Adipocyte (in vitro differentiated cells): ENCODE data around the gene MAPKAPK3.

Experiments used
- DNase-seq: peaks from one replicate; pipeline ENCODE4 v3.0.0-alpha.2; 2015; ENCODE audit warnings: low read depth
- H3K27me3 ChIP-seq: replicated peaks from 2 replicates; pipeline ENCODE4 v1.7.0; 2013; ENCODE audit warnings: mild to moderate bottlenecking, low read length, moderate library complexity; ENCODE audit not compliant: control insufficient read depth, insufficient read depth
- H3K36me3 ChIP-seq: 2 replicates; pipeline ENCODE4 v1.7.0; 2013; ENCODE audit warnings: low read length, mild to moderate bottlenecking, moderate library complexity; ENCODE audit not compliant: control insufficient read depth, insufficient read depth, severe bottlenecking
- H3K4me1 ChIP-seq: 2 replicates; pipeline ENCODE4 v1.7.0; 2013; ENCODE audit warnings: mild to moderate bottlenecking, low read length, moderate library complexity; ENCODE audit not compliant: control insufficient read depth, insufficient read depth
- H3K4me3 ChIP-seq: 2 replicates; pipeline ENCODE4 v1.7.0; 2013; ENCODE audit warnings: mild to moderate bottlenecking, low read length, moderate library complexity
- H3K9ac ChIP-seq: 2 replicates; pipeline ENCODE4 v1.7.0; 2013; ENCODE audit warnings: mild to moderate bottlenecking, low read length, moderate library complexity
- H3K9me3 ChIP-seq: 2 replicates; pipeline ENCODE4 v1.7.0; 2013; ENCODE audit warnings: mild to moderate bottlenecking, low read length, moderate library complexity; ENCODE audit not compliant: control insufficient read depth

MAPKAPK3 gene

DNA sequence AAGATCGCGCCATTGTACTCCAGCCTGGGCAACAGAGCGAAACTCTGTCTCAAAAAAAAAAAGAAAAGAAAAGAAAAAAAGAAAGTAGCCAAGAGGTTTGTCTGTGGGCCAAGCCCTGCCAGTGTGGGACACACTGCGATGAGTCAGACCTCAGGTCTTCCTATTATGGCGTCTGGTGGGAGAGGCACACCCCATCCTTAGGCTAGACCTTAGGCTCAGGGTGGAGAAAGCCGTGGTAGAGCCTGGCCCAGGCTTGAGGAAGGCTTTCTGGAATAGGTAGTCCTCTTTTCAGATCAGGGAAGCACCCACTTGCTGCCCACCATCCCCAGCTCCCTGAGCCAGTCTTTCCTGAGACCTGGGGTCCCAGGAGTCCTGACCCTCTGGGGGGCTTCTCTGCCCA lies 41.6 kb upstream of the MAPKAPK3 start:
- Histone ChIP-seq H3K36me3 (peaks cover 22% of the 10 kb centered on the region), H3K27me3 (no peaks in the 10 kb centered on the region), H3K9ac (no peak overlapping the region), H3K9me3 (no peaks in the 10 kb centered on the region), H3K4me1 (peaks cover 7% of the 10 kb centered on the region), H3K4me3 (no peak overlapping the region)
- no peak for DNase-seq

DNA sequence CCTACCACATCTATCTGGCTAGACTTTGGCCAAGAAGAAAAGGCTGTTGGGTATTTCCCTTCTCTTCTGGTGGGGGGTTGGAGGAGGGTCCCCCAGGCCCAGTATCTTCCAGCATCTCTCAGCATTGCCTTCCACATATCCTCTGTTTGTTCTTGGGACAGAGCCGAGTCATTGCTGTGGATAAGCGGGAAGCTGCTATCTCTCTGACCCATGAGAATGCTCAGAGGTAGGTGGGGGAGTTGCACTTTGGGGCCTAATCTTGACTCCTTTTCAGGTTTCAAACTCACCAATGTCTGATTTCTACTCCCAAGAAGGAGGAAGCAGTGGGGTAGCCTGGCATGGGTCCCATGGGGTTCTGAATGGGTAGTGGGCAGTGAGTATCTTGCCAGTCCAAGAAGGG lies 39.6 kb upstream of the MAPKAPK3 start:
- DNase-seq, result no peak
- H3K9me3 ChIP-seq, result no peaks in the 10 kb centered on the region
- peaks cover 14% of the 10 kb centered on the region for H3K4me1 ChIP-seq
- H3K9ac ChIP-seq, result no peak overlapping the region
- no peaks in the 10 kb centered on the region for H3K27me3 ChIP-seq
- H3K4me3 ChIP-seq, result no peak overlapping the region
- H3K36me3 ChIP-seq, result peaks cover 22% of the 10 kb centered on the region

DNA sequence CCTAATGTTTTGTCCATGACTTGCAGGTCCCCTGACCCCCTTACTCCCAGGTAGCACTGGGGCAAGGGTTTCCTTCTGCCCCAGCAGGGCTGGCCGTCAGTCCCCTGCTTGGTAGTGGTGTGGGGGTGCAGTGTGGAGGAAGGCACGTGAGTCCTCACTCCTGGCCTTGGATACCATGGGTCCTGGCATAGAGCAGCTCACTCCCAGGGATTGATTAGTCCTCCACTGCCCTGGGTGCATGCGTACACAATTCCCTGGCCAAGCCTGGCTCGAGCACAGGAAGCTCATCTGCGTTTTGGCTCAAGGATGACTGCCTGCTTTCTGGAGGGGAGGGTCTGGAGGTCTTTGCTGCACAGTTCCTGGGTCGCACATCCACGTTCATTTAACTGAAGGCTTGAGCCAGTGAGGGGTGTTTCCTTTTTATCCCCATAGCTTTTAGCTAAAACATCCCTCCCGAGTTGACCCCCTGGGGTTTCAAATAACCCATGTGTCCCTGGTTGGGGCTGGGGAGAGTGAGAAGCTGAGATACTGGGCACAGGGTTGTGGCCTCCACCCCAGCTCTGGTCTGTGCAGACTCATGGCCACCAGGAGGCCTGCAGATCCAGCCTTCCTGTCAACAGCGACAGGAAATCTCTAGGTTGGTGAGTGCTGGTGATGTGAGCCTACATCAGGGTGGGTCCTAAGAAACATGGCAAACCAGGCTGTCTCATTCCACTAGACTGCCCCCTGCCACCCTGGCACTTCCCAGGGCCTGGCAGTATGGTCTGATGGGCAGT lies 36.1 kb upstream of the MAPKAPK3 start:
- peaks cover 16% of the 10 kb centered on the region for H3K36me3 ChIP-seq
- no peaks in the 10 kb centered on the region for H3K27me3 ChIP-seq
- DNase-seq, result no peak

DNA sequence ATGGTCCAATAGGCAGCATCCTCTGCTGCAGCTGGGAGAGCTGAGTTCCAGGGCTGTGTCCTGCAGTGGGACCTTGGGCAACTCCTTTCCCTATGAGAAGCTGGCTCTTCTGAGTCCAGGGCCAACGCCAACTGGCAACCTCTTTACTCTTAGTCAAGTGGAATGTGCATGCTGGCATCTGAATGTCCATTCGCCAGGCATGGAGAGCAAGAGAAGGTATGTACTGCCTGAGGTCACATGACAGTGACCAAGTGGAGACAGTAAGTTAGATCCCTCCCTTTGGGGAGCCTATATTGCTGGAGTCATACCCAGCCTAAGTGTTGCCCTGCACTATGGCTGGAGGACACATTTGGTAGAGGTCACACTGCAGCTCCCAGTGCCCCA lies 35.5 kb upstream of the MAPKAPK3 start:
- DNase-seq, result no peak
- Histone ChIP-seq H3K9ac (no peak overlapping the region), H3K36me3 (peaks cover 16% of the 10 kb centered on the region), H3K9me3 (no peaks in the 10 kb centered on the region), H3K4me1 (peaks cover 41% of the 10 kb centered on the region), H3K27me3 (no peaks in the 10 kb centered on the region), H3K4me3 (no peak overlapping the region)

More for the DNA sequence above, 36.1 kb upstream of the MAPKAPK3 start:
- Histone ChIP-seq H3K9me3 (no peaks in the 10 kb centered on the region), H3K4me3 (no peak overlapping the region), H3K9ac (no peak overlapping the region), H3K4me1 (peaks cover 41% of the 10 kb centered on the region)

DNA sequence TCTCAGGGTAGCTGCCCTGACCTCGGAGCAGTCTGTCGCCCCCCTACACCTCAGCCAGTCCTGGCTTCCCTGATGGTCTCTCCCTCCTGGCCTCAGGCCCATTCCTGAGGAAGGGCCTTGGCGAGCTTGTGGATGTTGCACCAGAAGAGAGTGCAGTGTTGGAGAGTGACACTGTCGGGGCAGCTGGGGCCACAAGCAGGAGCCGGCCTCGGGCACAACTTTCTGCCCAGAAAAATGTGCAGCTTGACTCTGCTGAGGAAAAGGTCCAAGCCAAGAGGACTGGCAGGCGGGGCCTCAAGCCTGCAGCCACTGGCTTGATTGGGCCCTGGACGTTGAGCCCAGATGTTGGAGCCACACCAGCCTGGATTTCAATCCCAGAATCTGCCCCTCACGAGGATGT lies 34.9 kb upstream of the MAPKAPK3 start:
- H3K4me3 ChIP-seq, result no peak overlapping the region
- no peaks in the 10 kb centered on the region for H3K9me3 ChIP-seq
- peaks cover 12% of the 10 kb centered on the region for H3K36me3 ChIP-seq
- no peaks in the 10 kb centered on the region for H3K27me3 ChIP-seq
- no peak for DNase-seq
- no peak overlapping the region for H3K9ac ChIP-seq
- peaks cover 44% of the 10 kb centered on the region for H3K4me1 ChIP-seq

DNA sequence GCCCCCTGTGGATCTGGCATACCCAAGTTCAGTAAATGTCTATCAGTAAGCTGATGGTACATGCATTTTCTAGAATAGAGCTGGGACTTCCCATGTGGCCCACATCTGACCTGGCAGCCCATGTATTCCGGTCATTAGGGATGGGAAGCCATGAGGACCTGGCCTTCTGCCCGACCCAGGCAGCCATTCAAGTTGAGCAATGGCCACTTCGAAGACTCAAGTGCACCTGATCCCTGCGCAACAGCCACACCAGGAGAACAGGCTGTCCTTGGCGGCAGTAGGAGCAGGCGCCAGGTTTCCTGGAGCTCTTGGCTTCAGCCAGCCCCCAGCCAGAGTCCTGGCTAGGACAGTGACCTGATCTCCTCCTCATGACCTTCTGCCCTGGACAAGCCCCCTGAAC lies 33.1 kb upstream of the MAPKAPK3 start:
- Histone ChIP-seq H3K36me3 (no peaks in the 10 kb centered on the region), H3K9ac (no peak overlapping the region), H3K9me3 (no peaks in the 10 kb centered on the region), H3K4me3 (no peak overlapping the region), H3K4me1 (peaks cover 62% of the 10 kb centered on the region), H3K27me3 (no peaks in the 10 kb centered on the region)
- DNase-seq, result no peak

DNA sequence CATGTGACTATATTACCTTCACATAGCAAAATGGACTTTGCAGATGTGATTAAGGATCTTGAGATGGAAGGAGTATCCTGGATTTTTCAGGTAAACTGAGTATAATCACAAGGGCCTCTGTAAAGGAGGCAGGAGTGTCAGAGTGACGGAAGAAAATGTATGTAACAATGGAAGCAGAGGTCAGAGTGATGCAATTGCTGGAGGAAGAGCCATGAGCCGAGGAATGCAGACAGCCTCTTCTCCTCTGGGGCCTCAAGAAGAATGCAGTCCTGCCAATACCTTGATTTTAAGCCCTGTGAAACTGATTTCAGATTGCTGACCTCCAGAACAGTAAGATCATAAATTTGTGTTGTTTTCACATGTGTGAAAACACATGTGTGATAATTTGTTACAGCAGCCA lies 32.6 kb upstream of the MAPKAPK3 start:
- DNase-seq, result peak; percentile 30

DNA sequence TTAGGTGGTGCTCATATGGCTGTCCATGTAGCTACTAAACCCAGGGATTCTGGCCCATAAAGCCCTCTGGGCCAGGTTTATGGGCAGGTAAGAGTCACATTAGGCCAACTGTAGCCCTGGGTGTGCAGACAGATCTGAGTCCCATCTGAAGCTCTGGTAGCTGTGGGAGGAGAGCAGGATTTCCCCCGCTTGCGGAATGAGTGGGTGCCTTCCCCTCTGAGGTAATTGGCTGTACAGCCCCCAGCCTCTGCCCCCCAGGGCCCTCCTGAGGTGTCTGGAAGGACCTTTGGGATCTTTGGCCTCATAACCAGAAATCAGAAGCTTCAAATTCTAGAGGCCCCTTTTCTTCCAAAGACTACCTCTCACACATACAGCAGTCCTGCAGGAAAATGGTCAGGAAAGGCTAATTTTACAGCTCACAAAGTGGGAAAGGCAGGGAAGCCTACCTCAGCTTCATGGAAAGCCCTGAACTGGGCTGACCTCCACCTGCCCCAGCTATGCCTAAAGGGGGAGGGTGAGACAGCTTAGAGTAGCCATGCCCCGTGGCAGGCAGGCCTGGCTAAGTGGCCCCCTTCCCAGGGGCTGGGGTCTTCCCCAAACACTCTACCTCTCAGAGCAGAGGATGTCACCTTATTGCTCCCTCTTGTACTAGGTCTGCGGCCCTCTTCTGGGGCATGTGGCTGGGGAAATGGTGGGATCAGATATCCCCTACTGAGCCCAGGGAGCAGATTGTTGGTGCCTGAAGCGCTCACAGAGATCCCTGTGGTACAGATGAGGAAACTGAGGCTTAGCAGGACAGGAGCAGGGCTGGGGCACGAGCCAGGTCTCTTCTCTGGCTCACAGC lies 30.8 kb upstream of the MAPKAPK3 start:
- DNase-seq, result no peak
- Histone ChIP-seq H3K4me1 (peaks cover 76% of the 10 kb centered on the region), H3K4me3 (no peak overlapping the region), H3K9me3 (no peaks in the 10 kb centered on the region), H3K9ac (no peak overlapping the region), H3K27me3 (no peaks in the 10 kb centered on the region), H3K36me3 (no peaks in the 10 kb centered on the region)

More for the DNA sequence above, 32.6 kb upstream of the MAPKAPK3 start:
- H3K4me1 ChIP-seq, result peaks cover 67% of the 10 kb centered on the region
- no peak overlapping the region for H3K4me3 ChIP-seq
- H3K9ac ChIP-seq, result no peak overlapping the region
- no peaks in the 10 kb centered on the region for H3K9me3 ChIP-seq
- no peaks in the 10 kb centered on the region for H3K36me3 ChIP-seq
- no peaks in the 10 kb centered on the region for H3K27me3 ChIP-seq

DNA sequence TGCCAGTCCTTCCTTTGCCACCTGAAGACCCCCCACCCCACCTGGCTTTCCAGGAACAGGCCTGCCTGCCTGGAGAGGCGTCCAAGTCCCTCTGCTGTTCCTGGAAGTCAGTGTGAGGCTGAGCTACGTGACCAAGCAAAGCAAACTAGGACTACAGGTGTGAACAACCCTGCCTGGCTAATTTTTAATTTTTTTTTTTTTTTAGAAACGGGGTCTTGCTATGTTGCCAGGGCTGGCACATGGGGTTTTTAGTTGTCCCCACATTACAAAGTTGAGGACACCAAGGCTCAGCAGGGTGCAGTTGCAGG lies 30.2 kb upstream of the MAPKAPK3 start:
- Histone ChIP-seq H3K4me3 (no peak overlapping the region), H3K4me1 (peaks cover 73% of the 10 kb centered on the region), H3K9me3 (no peaks in the 10 kb centered on the region), H3K36me3 (no peaks in the 10 kb centered on the region), H3K9ac (no peak overlapping the region), H3K27me3 (no peaks in the 10 kb centered on the region)
- DNase-seq, result no peak

DNA sequence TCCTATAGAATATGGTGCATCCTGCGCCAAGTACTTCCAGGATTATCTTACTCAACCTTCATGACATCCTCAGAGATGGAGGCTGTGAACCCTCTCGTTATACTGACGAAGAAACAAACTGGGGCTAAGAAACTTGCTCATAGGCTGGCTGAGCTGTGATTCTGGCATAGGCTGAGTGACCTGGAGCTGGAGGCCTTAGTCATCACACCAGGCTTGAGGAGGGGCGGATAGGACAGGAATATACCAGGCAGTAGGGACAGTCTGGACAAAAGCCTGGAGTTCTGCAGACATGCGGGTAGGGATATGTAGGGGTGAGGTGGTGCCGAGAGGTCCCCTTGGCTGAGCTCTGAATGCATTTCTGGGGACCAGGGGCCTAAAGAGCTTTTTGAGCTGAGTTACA lies 29.6 kb upstream of the MAPKAPK3 start:
- Histone ChIP-seq H3K9me3 (no peaks in the 10 kb centered on the region), H3K4me1 (peaks cover 71% of the 10 kb centered on the region), H3K36me3 (no peaks in the 10 kb centered on the region), H3K9ac (no peak overlapping the region), H3K27me3 (no peaks in the 10 kb centered on the region), H3K4me3 (no peak overlapping the region)
- no peak for DNase-seq

DNA sequence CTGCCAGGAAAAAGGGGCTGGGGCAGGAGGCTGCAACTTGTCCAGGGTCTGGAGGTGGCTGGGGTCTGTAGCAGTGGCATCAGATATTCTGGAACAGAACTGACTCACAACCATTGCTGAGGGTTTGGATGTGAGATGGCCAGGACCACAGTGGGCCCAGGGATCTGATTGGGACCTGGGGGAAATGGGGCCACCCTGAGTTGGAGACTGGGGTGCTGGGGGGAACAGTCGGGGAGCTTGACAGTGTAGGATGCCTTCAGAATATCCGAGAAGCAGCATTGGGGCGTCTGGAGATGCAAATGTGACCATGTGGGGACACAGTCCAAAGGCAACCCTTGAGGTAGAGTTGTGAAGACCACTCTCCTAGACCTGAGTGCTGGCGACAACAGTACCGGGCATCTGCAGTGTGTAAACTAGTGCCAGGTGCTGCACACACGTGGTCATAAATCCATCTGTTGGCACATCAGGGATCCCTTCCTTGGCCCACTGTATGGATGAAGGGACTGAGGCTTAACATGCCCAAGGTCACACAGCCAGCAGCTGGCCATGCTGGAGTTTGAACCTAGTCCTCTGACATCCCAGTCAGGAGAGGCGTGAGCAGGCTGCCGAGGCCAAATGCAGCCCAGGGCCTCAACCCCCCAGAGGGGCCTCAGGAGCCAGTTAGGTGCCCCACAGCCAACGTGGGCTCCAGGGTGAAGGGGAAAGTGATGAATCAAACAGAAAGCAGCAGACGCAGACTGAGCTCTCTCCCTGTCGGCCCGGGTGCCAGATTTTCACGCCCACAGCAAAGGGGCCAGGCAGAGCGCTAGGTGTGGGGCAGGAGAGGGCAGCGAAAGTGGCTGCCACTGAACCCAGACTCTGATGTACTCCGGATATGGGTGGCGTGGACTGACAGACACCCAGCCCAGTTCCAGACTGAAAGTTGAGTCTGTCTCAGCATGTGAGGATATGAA lies 28.9 kb upstream of the MAPKAPK3 start:
- Histone ChIP-seq H3K4me1 (peaks cover 70% of the 10 kb centered on the region), H3K9me3 (no peaks in the 10 kb centered on the region), H3K4me3 (no peak overlapping the region), H3K36me3 (no peaks in the 10 kb centered on the region), H3K9ac (no peak overlapping the region), H3K27me3 (no peaks in the 10 kb centered on the region)
- no peak for DNase-seq
